Germinal center (tissue), 1 donor: ENCODE data around the gene CDK9.
"Not testable (repeated sequence)": the region's sequence is repeated elsewhere in the genome, so short reads cannot be mapped to it uniquely, and the experiment has no call there.

Source experiments
- DNase-seq: peaks from one replicate; pipeline ENCODE4 v3.0.0; 2012; ENCODE audit warnings: mixed read lengths, low spot score

The CDK9 gene

GRCh38 chr9:127780126-127780885, 5.5 kb upstream of the CDK9 start:
- no peak for DNase-seq

- not testable (repeated sequence) for DNase-seq
Measured at GRCh38 chr9:127780909-127781308, 4.9 kb upstream of the CDK9 start.

GRCh38 chr9:127781806-127782205, 4.0 kb upstream of the CDK9 start:
- no peak for DNase-seq

- DNase-seq, result peak; percentile 68
Measured at GRCh38 chr9:127783111-127784008, 2.5 kb upstream of the CDK9 start.

- DNase-seq, result peak; percentile 92
Measured at GRCh38 chr9:127785023-127785932, 556 bp upstream of the CDK9 start.

GRCh38 chr9:127786773-127787104, 905 bp downstream of the CDK9 start:
- DNase-seq, result no peak

GRCh38 chr9:127788337-127789011, 2.6 kb downstream of the CDK9 start:
- DNase-seq, result no peak

GRCh38 chr9:127789179-127789578, 3.3 kb downstream of the CDK9 start:
- DNase-seq, result no peak

GRCh38 chr9:127790094-127790855, 4.4 kb downstream of the CDK9 start:
- DNase-seq, result no peak

GRCh38 chr9:127791085-127791484, 5.3 kb downstream of the CDK9 start:
- DNase-seq, result no peak

GRCh38 chr9:127792417-127793031, 6.7 kb downstream of the CDK9 start:
- DNase-seq, result no peak

- no peak for DNase-seq
Measured at GRCh38 chr9:127793093-127793708, 7.4 kb downstream of the CDK9 start.

GRCh38 chr9:127794001-127794791, 8.4 kb downstream of the CDK9 start:
- no peak for DNase-seq

GRCh38 chr9:127796225-127796813, 10.5 kb downstream of the CDK9 start:
- no peak for DNase-seq

- DNase-seq, result no peak
Measured at GRCh38 chr9:127796852-127797370, 11.1 kb downstream of the CDK9 start.

- DNase-seq, result no peak
Measured at GRCh38 chr9:127801955-127802575, 16.2 kb downstream of the CDK9 start.

- peak; percentile 98 for DNase-seq
Measured at GRCh38 chr9:127802576-127803443, 17.0 kb downstream of the CDK9 start, which contains the start of gene FPGS. TSS of gene FPGS (plus strand) at chr9:127802882. CDS start at chr9:127802925, 43 bp downstream.
